ENCODE measurements around the gene SLC12A5.

SLC12A5 gene

DNA sequence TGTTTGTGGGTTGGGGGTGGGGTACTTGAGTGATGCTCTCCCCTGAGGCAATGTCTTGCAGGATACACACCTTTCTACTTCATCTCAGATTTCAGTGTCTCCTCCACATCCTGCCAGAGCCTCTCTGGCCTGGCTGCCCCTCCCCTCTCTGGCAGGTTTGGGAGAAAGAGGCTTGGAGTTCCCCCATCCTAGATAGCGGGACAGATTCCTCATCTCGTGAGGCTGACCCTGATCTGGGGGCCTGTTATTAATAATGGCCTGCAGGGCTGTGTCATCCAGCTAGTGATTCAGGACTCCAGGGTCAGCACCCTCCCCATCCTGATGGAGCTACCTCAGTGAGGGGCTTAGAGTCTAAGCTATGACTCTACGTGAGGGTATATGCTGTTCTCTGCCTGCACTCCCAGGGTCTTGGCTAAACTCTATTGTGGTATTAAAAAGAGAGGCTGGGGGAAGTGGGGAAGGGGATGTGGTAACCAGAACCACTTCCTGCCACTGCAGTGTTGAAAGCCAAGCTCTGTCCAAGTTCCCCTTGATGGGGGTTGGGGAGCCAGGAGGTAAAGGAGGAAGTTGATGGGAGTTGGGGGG, 24.0 kb upstream of the SLC12A5 start:
- no peak overlapping the region for H3K4me3 ChIP-seq (ENCODE audit: low read depth in 1 of 5, low read length in 5 of 5)
- peaks cover 0 to 55% (median 20%) of the 10 kb centered on the region in 5 donors for H3K4me1 ChIP-seq (ENCODE audit: control insufficient read depth in 5 of 5, insufficient read depth in 5 of 5, low read length in 5 of 5)
- H3K36me3 ChIP-seq (ENCODE audit: control insufficient read depth in 5 of 5, insufficient read depth in 5 of 5, low read length in 5 of 5), result no peaks in the 10 kb centered on the region
- no peak overlapping the region for H3K9ac ChIP-seq (ENCODE audit: low read length in 5 of 5)
- H3K9me3 ChIP-seq (ENCODE audit: control insufficient read depth in 5 of 5, low read length in 5 of 5), result no peaks in the 10 kb centered on the region
- peaks cover 14 to 37% (median 27%) of the 10 kb centered on the region in 5 donors for H3K27me3 ChIP-seq (ENCODE audit: control insufficient read depth in 5 of 5, insufficient read depth in 4 of 5, low read length in 5 of 5)
- H3K27ac ChIP-seq (ENCODE audit: low read depth, low read length), result no peak overlapping the region

DNA sequence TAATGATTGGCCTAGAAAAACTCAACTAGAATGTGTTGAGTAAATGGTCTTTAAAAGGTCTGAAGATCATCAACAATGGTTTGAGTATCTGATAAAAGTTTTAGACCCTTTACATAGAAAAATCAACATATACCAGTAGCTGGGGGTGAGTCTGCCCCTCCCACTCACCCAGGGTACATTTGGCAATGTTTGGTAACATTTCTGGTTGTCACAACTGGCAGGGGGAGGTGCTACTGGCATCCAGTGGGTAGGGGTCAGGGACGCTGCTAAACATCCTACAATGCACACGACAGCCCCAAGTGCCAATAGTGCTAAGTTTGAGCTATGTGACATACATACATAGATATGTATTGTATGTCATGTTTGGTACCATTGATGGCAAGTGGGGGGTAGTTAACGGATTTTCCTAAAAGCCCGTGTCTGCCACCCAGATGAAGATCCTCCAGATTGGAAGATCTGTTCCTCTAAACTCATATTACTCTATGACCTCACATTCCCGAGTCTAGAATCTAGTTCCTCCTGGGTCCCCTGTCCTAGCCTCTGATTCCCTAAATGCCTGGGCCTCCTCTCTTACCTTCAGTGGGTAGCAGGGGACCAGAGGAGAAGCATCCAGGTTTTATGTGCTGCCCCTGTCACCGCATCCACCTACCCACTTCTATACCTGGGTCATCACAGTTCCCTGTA, 22.9 kb upstream of the SLC12A5 start:
- Histone ChIP-seq H3K27ac (ENCODE audit: low read depth, low read length) (no peak overlapping the region), H3K27me3 (ENCODE audit: control insufficient read depth in 5 of 5, insufficient read depth in 4 of 5, low read length in 5 of 5) (peaks cover 23 to 42% (median 35%) of the 10 kb centered on the region in 5 donors), H3K9ac (ENCODE audit: low read length in 5 of 5) (no peak overlapping the region), H3K4me3 (ENCODE audit: low read depth in 1 of 5, low read length in 5 of 5) (no peak overlapping the region), H3K4me1 (ENCODE audit: control insufficient read depth in 5 of 5, insufficient read depth in 5 of 5, low read length in 5 of 5) (peaks cover 0 to 56% (median 18%) of the 10 kb centered on the region in 5 donors), H3K36me3 (ENCODE audit: control insufficient read depth in 5 of 5, insufficient read depth in 5 of 5, low read length in 5 of 5) (no peaks in the 10 kb centered on the region), H3K9me3 (ENCODE audit: control insufficient read depth in 5 of 5, low read length in 5 of 5) (no peaks in the 10 kb centered on the region)

DNA sequence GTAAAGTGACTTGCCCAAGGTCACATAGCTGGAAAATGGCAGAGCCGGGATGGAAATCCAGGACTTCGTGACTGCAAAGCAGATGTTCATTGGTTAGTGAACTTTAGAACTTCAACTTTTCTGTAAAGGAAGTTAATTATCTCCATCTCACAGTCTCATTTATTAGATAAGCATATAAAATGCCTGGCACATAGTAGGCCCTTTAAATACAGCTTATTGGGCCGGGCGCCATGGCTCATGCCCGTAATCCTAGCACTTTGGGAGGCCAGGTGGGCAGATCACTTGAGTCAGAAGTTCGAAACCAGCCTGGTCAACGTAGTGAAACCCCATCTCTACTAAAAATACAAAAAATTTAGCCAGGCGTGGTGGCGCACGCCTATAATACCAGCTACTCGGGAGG, 22.1 kb upstream of the SLC12A5 start:
- no peak overlapping the region for H3K4me3 ChIP-seq (ENCODE audit: low read depth in 1 of 5, low read length in 5 of 5)
- no peak overlapping the region for H3K9ac ChIP-seq (ENCODE audit: low read length in 5 of 5)
- no peaks in the 10 kb centered on the region for H3K36me3 ChIP-seq (ENCODE audit: control insufficient read depth in 5 of 5, insufficient read depth in 5 of 5, low read length in 5 of 5)
- peaks cover 0 to 58% (median 19%) of the 10 kb centered on the region in 5 donors for H3K4me1 ChIP-seq (ENCODE audit: control insufficient read depth in 5 of 5, insufficient read depth in 5 of 5, low read length in 5 of 5)
- peaks cover 31 to 50% (median 40%) of the 10 kb centered on the region in 5 donors for H3K27me3 ChIP-seq (ENCODE audit: control insufficient read depth in 5 of 5, insufficient read depth in 4 of 5, low read length in 5 of 5)
- no peaks in the 10 kb centered on the region for H3K9me3 ChIP-seq (ENCODE audit: control insufficient read depth in 5 of 5, low read length in 5 of 5)
- no peak overlapping the region for H3K27ac ChIP-seq (ENCODE audit: low read depth, low read length)

DNA sequence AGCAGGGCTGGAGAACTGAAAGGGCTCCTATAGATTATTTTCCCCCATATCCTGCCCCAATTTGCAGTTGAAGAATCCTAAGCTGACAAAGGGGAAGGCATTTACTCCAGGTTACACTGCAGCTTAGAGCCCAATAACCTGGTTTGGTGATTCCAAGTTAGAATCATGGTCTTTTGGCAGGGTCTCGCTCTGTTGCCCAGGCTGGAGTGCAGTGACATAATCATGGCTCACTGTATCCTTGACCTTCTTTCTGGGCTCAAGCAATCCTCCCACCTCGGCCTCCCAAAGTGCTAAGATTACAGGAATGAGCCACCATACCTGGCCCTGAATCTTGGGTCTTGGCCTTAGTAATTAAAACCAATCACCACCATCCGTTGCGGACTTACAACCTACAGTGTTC, 21.3 kb upstream of the SLC12A5 start:
- no peak overlapping the region for H3K27ac ChIP-seq (ENCODE audit: low read depth, low read length)
- H3K9me3 ChIP-seq (ENCODE audit: control insufficient read depth in 5 of 5, low read length in 5 of 5), result no peaks in the 10 kb centered on the region
- no peak overlapping the region for H3K9ac ChIP-seq (ENCODE audit: low read length in 5 of 5)
- H3K36me3 ChIP-seq (ENCODE audit: control insufficient read depth in 5 of 5, insufficient read depth in 5 of 5, low read length in 5 of 5), result no peaks in the 10 kb centered on the region
- H3K4me1 ChIP-seq (ENCODE audit: control insufficient read depth in 5 of 5, insufficient read depth in 5 of 5, low read length in 5 of 5), result peaks cover 0 to 62% (median 19%) of the 10 kb centered on the region in 5 donors
- H3K4me3 ChIP-seq (ENCODE audit: low read depth in 1 of 5, low read length in 5 of 5), result no peak overlapping the region
- H3K27me3 ChIP-seq (ENCODE audit: control insufficient read depth in 5 of 5, insufficient read depth in 4 of 5, low read length in 5 of 5), result peaks cover 35 to 57% (median 47%) of the 10 kb centered on the region in 5 donors

DNA sequence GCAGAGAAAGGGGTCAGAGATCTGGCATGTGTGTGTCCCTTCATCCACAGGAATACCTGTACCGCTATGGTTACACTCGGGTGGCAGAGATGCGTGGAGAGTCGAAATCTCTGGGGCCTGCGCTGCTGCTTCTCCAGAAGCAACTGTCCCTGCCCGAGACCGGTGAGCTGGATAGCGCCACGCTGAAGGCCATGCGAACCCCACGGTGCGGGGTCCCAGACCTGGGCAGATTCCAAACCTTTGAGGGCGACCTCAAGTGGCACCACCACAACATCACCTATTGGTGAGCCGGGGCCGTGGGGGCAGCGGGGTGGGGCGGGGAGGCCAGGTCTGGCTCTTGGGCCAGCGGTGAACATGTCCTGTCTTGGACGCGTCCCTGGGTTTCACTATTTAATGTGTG, 19.2 kb upstream of the SLC12A5 start:
- Histone ChIP-seq H3K4me3 (ENCODE audit: low read depth in 1 of 5, low read length in 5 of 5) (peak overlapping the region in 1 of 5 donors; percentile 47), H3K27ac (ENCODE audit: low read depth, low read length) (no peak overlapping the region), H3K27me3 (ENCODE audit: control insufficient read depth in 5 of 5, insufficient read depth in 4 of 5, low read length in 5 of 5) (peaks cover 35 to 73% (median 63%) of the 10 kb centered on the region in 5 donors), H3K9ac (ENCODE audit: low read length in 5 of 5) (no peak overlapping the region), H3K4me1 (ENCODE audit: control insufficient read depth in 5 of 5, insufficient read depth in 5 of 5, low read length in 5 of 5) (peaks cover 0 to 61% (median 20%) of the 10 kb centered on the region in 5 donors), H3K9me3 (ENCODE audit: control insufficient read depth in 5 of 5, low read length in 5 of 5) (no peaks in the 10 kb centered on the region), H3K36me3 (ENCODE audit: control insufficient read depth in 5 of 5, insufficient read depth in 5 of 5, low read length in 5 of 5) (no peaks in the 10 kb centered on the region)

DNA sequence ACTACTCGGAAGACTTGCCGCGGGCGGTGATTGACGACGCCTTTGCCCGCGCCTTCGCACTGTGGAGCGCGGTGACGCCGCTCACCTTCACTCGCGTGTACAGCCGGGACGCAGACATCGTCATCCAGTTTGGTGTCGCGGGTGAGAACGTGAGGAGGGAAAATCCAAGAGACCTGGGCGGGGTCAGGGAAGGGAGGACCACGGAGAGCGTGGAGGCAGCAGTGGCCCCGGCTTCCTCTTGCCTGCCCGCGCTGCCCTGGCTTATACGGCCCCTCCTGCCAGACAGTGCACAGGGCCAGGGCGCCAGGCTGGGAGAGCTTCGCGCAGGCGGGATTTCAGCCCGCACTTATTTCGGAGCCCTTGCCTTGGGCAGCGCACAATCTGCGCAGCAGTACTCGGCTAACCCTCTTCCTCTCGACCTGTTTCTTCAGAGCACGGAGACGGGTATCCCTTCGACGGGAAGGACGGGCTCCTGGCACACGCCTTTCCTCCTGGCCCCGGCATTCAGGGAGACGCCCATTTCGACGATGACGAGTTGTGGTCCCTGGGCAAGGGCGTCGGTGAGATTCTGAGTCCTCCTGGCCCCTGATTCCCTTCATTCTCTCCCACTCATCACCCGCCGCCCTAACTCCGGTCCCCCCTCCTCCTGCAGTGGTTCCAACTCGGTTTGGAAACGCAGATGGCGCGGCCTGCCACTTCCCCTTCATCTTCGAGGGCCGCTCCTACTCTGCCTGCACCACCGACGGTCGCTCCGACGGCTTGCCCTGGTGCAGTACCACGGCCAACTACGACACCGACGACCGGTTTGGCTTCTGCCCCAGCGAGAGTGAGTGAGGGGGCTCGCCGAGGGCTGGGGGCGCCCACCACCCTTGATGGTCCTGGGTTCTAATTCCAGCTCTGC, 18.3 kb upstream of the SLC12A5 start:
- no peaks in the 10 kb centered on the region for H3K9me3 ChIP-seq (ENCODE audit: control insufficient read depth in 5 of 5, low read length in 5 of 5)
- no peak overlapping the region for H3K27ac ChIP-seq (ENCODE audit: low read depth, low read length)
- peaks cover 35 to 71% (median 63%) of the 10 kb centered on the region in 5 donors for H3K27me3 ChIP-seq (ENCODE audit: control insufficient read depth in 5 of 5, insufficient read depth in 4 of 5, low read length in 5 of 5)
- no peak overlapping the region for H3K9ac ChIP-seq (ENCODE audit: low read length in 5 of 5)
- H3K4me3 ChIP-seq (ENCODE audit: low read depth in 1 of 5, low read length in 5 of 5), result peak overlapping the region in 3 of 5 donors; percentile 13 to 47 (median 19)
- H3K4me1 ChIP-seq (ENCODE audit: control insufficient read depth in 5 of 5, insufficient read depth in 5 of 5, low read length in 5 of 5), result peaks cover 0 to 53% (median 17%) of the 10 kb centered on the region in 5 donors
- H3K36me3 ChIP-seq (ENCODE audit: control insufficient read depth in 5 of 5, insufficient read depth in 5 of 5, low read length in 5 of 5), result no peaks in the 10 kb centered on the region

DNA sequence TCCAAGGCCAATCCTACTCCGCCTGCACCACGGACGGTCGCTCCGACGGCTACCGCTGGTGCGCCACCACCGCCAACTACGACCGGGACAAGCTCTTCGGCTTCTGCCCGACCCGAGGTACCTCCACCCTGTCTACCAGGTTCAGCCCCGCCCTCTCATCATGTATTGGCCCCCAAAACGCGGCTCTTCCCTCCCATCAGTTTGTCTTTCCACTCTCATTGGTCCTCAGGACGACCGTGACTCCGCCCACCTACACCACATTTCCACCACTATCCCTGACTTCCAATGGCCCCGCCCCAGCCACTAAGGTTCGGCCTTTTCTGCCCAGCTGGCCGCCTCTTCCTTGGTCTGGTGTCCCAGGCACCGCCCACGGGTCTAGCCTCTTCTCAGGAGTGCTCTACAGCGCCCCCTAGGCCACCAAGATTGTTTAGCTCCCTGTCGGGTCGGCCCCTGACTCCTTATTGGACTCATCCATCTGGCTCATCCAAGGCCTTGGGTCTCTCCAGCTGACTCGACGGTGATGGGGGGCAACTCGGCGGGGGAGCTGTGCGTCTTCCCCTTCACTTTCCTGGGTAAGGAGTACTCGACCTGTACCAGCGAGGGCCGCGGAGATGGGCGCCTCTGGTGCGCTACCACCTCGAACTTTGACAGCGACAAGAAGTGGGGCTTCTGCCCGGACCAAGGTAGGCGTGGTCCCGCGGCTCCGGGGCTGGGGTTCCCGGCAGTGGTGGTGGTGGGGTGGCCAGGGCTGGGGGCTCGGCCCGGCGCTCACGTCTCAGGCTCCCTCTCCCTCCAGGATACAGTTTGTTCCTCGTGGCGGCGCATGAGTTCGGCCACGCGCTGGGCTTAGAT, 17.2 kb upstream of the SLC12A5 start:
- Histone ChIP-seq H3K27ac (ENCODE audit: low read depth, low read length) (no peak overlapping the region), H3K4me3 (ENCODE audit: low read depth in 1 of 5, low read length in 5 of 5) (no peak overlapping the region), H3K4me1 (ENCODE audit: control insufficient read depth in 5 of 5, insufficient read depth in 5 of 5, low read length in 5 of 5) (peaks cover 0 to 48% (median 17%) of the 10 kb centered on the region in 5 donors), H3K9ac (ENCODE audit: low read length in 5 of 5) (no peak overlapping the region), H3K9me3 (ENCODE audit: control insufficient read depth in 5 of 5, low read length in 5 of 5) (no peaks in the 10 kb centered on the region), H3K36me3 (ENCODE audit: control insufficient read depth in 5 of 5, insufficient read depth in 5 of 5, low read length in 5 of 5) (no peaks in the 10 kb centered on the region), H3K27me3 (ENCODE audit: control insufficient read depth in 5 of 5, insufficient read depth in 4 of 5, low read length in 5 of 5) (peaks cover 33 to 72% (median 61%) of the 10 kb centered on the region in 5 donors)

DNA sequence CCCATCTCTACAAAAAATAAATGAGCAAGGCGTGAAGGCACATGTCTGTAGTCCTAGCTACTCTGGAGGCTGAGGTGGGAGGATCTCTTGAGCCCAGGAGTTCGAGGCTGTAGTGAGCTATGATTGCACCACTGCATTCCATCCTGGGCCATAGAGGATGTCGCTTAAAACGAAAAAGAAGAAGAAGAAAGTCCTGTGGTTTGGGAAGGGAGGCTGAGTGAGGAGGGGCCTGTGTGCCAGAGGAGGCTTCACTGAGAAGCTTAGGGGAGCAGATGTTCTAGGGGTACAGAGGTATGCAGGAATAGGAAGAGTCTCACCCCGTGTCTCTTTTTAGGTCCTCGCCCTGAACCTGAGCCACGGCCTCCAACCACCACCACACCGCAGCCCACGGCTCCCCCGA, 16.1 kb upstream of the SLC12A5 start:
- Histone ChIP-seq H3K4me3 (ENCODE audit: low read depth in 1 of 5, low read length in 5 of 5) (no peak overlapping the region), H3K4me1 (ENCODE audit: control insufficient read depth in 5 of 5, insufficient read depth in 5 of 5, low read length in 5 of 5) (peaks cover 0 to 44% (median 17%) of the 10 kb centered on the region in 5 donors), H3K27me3 (ENCODE audit: control insufficient read depth in 5 of 5, insufficient read depth in 4 of 5, low read length in 5 of 5) (peaks cover 32 to 72% (median 58%) of the 10 kb centered on the region in 5 donors), H3K9ac (ENCODE audit: low read length in 5 of 5) (no peak overlapping the region), H3K27ac (ENCODE audit: low read depth, low read length) (no peak overlapping the region), H3K36me3 (ENCODE audit: control insufficient read depth in 5 of 5, insufficient read depth in 5 of 5, low read length in 5 of 5) (no peaks in the 10 kb centered on the region), H3K9me3 (ENCODE audit: control insufficient read depth in 5 of 5, low read length in 5 of 5) (no peaks in the 10 kb centered on the region)

DNA sequence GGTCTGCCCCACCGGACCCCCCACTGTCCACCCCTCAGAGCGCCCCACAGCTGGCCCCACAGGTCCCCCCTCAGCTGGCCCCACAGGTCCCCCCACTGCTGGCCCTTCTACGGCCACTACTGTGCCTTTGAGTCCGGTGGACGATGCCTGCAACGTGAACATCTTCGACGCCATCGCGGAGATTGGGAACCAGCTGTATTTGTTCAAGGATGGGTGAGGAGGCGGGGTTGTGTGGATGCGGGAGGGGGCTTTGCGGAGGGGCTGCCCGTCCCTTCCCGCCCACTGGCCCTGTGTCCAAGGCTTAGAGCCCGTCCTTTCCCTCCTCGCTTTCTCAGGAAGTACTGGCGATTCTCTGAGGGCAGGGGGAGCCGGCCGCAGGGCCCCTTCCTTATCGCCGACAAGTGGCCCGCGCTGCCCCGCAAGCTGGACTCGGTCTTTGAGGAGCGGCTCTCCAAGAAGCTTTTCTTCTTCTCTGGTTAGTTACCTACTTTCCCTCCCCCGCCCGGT, 15.6 kb upstream of the SLC12A5 start:
- Histone ChIP-seq H3K36me3 (ENCODE audit: control insufficient read depth in 5 of 5, insufficient read depth in 5 of 5, low read length in 5 of 5) (no peaks in the 10 kb centered on the region), H3K27me3 (ENCODE audit: control insufficient read depth in 5 of 5, insufficient read depth in 4 of 5, low read length in 5 of 5) (peaks cover 32 to 73% (median 58%) of the 10 kb centered on the region in 5 donors), H3K4me1 (ENCODE audit: control insufficient read depth in 5 of 5, insufficient read depth in 5 of 5, low read length in 5 of 5) (peaks cover 0 to 40% (median 17%) of the 10 kb centered on the region in 5 donors), H3K9me3 (ENCODE audit: control insufficient read depth in 5 of 5, low read length in 5 of 5) (no peaks in the 10 kb centered on the region), H3K9ac (ENCODE audit: low read length in 5 of 5) (no peak overlapping the region), H3K4me3 (ENCODE audit: low read depth in 1 of 5, low read length in 5 of 5) (peak overlapping the region in 1 of 5 donors; percentile 28), H3K27ac (ENCODE audit: low read depth, low read length) (no peak overlapping the region)

Data from subcutaneous abdominal adipose tissue (tissue), 5 donors.